Spinal cord (tissue), 10 donors: ENCODE measurements around the gene SDC3. TPM values are rescaled to one million over a fixed set of nuclear protein-coding genes. Genes with fewer than 3 reads are reported as not detected.
A peak's percentile ranks its signal among the peaks of the same experiment; 100 is the strongest.

Source experiments
- DNase-seq, 6 donors: peaks; one replicate each; pipeline versions ENCODE4 v3.0.0 to v3.0.0-alpha.2; 2013 to 2015; ENCODE audit warnings: low spot score in 6 of 6, low read depth in 4 of 6
- H3K27ac ChIP-seq: one replicate; pipeline ENCODE4 v1.5.1; 2013; ENCODE audit warnings: low read depth, low read length, control low read depth
- H3K27me3 ChIP-seq: one replicate; pipeline ENCODE4 v1.6.1; 2013; ENCODE audit warnings: low read length; ENCODE audit not compliant: control insufficient read depth, insufficient read depth
- H3K36me3 ChIP-seq: one replicate; pipeline ENCODE4 v1.6.1; 2013; ENCODE audit warnings: low read length; ENCODE audit not compliant: control insufficient read depth, insufficient read depth
- H3K4me1 ChIP-seq: one replicate; pipeline ENCODE4 v1.6.1; 2013; ENCODE audit warnings: low read length; ENCODE audit not compliant: control insufficient read depth, insufficient read depth
- H3K4me3 ChIP-seq: one replicate; pipeline ENCODE4 v1.5.1; 2013; ENCODE audit warnings: low read depth, low read length, control low read depth
- H3K9me3 ChIP-seq: one replicate; pipeline ENCODE4 v1.6.1; 2013; ENCODE audit warnings: low read length; ENCODE audit not compliant: control insufficient read depth, insufficient read depth
- WGBS: methylation state at CpG from one replicate; pipeline ENCODE4 v1.1.5; 2013; ENCODE audit warnings: missing lambda C conversion rate; ENCODE audit not compliant: insufficient coverage; 5-methylcytosine and 5-hydroxymethylcytosine counted together
- polyA plus RNA-seq, 2 donors: library from polyadenylated mRNA; unstranded; fragments of 120-200 nt; gene quantifications; one replicate each; pipeline ENCODE4 v1.2.1, GENCODE V29; 2013; ENCODE audit not compliant: insufficient read length in 2 of 2
- total RNA-seq, 2 donors: library from RNA; depleted of rRNA in 1 of 2; stranded (reverse); fragments of 120-200 nt in 1 of 2; fragments of >200 nt in 1 of 2; gene quantifications; one replicate each; pipeline versions ENCODE4 v1.2.3 to v1.2.4, GENCODE V29; 2013 to 2014
- donor health status: healthy.

SDC3 gene
- total and polyA plus RNA-seq, 4 donors, result 99.3 to 465 (median 261) TPM

- 65% methylated on average over 4 of the region's 8 CpGs for WGBS
- Histone ChIP-seq H3K4me3 (no peak overlapping the region), H3K27me3 (no peaks in the 10 kb centered on the region), H3K9me3 (no peaks in the 10 kb centered on the region), H3K36me3 (peaks cover 23% of the 10 kb centered on the region), H3K4me1 (peaks cover 7% of the 10 kb centered on the region), H3K27ac (no peak overlapping the region)
- no peak for DNase-seq
Measured at GRCh38 chr1:30929944-30930525, 21.5 kb upstream of the SDC3 start.

GRCh38 chr1:30929135-30929889 lies 20.8 kb upstream of the SDC3 start:
- peak in 2 of 6 donors; percentile 53 to 67 for DNase-seq
- H3K9me3 ChIP-seq, result no peaks in the 10 kb centered on the region

GRCh38 chr1:30928789-30929134 lies 20.2 kb upstream of the SDC3 start:
- DNase-seq, result no peak
- 91% methylated on average over 2 of the region's 2 CpGs for WGBS
- Histone ChIP-seq H3K4me1 (peaks cover 7% of the 10 kb centered on the region), H3K9me3 (no peaks in the 10 kb centered on the region), H3K27ac (no peak overlapping the region), H3K36me3 (peaks cover 18% of the 10 kb centered on the region), H3K4me3 (no peak overlapping the region), H3K27me3 (no peaks in the 10 kb centered on the region)

More at GRCh38 chr1:30929135-30929889, 20.8 kb upstream of the SDC3 start:
- Histone ChIP-seq H3K27me3 (no peaks in the 10 kb centered on the region), H3K27ac (no peak overlapping the region), H3K36me3 (peaks cover 20% of the 10 kb centered on the region), H3K4me3 (no peak overlapping the region), H3K4me1 (peaks cover 7% of the 10 kb centered on the region)
- 31% methylated on average over 4 of the region's 6 CpGs for WGBS

GRCh38 chr1:30928171-30928570 lies 19.6 kb upstream of the SDC3 start:
- WGBS, result no CpG with 5 or more reads among the region's 7 CpGs
- peaks cover 12% of the 10 kb centered on the region for H3K36me3 ChIP-seq
- no peak overlapping the region for H3K4me3 ChIP-seq
- no peak overlapping the region for H3K27ac ChIP-seq
- no peak for DNase-seq
- no peaks in the 10 kb centered on the region for H3K27me3 ChIP-seq
- peaks cover 7% of the 10 kb centered on the region for H3K4me1 ChIP-seq
- no peaks in the 10 kb centered on the region for H3K9me3 ChIP-seq

GRCh38 chr1:30927448-30927847 lies 18.9 kb upstream of the SDC3 start:
- 40% methylated on average over 1 of the region's 3 CpGs for WGBS
- Histone ChIP-seq H3K4me3 (no peak overlapping the region), H3K9me3 (no peaks in the 10 kb centered on the region), H3K27me3 (no peaks in the 10 kb centered on the region), H3K27ac (no peak overlapping the region), H3K4me1 (peaks cover 7% of the 10 kb centered on the region), H3K36me3 (peaks cover 9% of the 10 kb centered on the region)
- DNase-seq, result no peak

GRCh38 chr1:30923597-30923996 lies 15.0 kb upstream of the SDC3 start:
- Histone ChIP-seq H3K27ac (no peak overlapping the region), H3K4me3 (no peak overlapping the region), H3K27me3 (no peaks in the 10 kb centered on the region), H3K36me3 (no peaks in the 10 kb centered on the region), H3K9me3 (no peaks in the 10 kb centered on the region), H3K4me1 (no peaks in the 10 kb centered on the region)
- no CpG with 5 or more reads among the region's 1 CpG for WGBS
- DNase-seq, result no peak

- H3K9me3 ChIP-seq, result no peaks in the 10 kb centered on the region
- no peaks in the 10 kb centered on the region for H3K27me3 ChIP-seq
- no peaks in the 10 kb centered on the region for H3K4me1 ChIP-seq
- DNase-seq, result no peak
- no peak overlapping the region for H3K27ac ChIP-seq
- 84% methylated on average over 6 of the region's 7 CpGs for WGBS
- H3K36me3 ChIP-seq, result no peaks in the 10 kb centered on the region
- H3K4me3 ChIP-seq, result no peak overlapping the region
Measured at GRCh38 chr1:30920827-30921226, 12.3 kb upstream of the SDC3 start.

GRCh38 chr1:30919025-30919881 lies 10.7 kb upstream of the SDC3 start:
- H3K27ac ChIP-seq, result no peak overlapping the region
- H3K9me3 ChIP-seq, result no peaks in the 10 kb centered on the region
- WGBS, result 97% methylated on average over 3 of the region's 10 CpGs
- no peak overlapping the region for H3K4me3 ChIP-seq
- no peaks in the 10 kb centered on the region for H3K36me3 ChIP-seq
- no peaks in the 10 kb centered on the region for H3K27me3 ChIP-seq
- H3K4me1 ChIP-seq, result no peaks in the 10 kb centered on the region
- no peak for DNase-seq

GRCh38 chr1:30916296-30916695 lies 7.7 kb upstream of the SDC3 start:
- H3K9me3 ChIP-seq, result no peaks in the 10 kb centered on the region
- no peak for DNase-seq
- peaks cover 3% of the 10 kb centered on the region for H3K4me1 ChIP-seq
- no peak overlapping the region for H3K27ac ChIP-seq
- no peak overlapping the region for H3K4me3 ChIP-seq
- H3K27me3 ChIP-seq, result no peaks in the 10 kb centered on the region
- WGBS, result no CpG with 5 or more reads among the region's 12 CpGs
- H3K36me3 ChIP-seq, result no peaks in the 10 kb centered on the region
